GM10847 (cell line): ENCODE measurements around the gene MEIOSIN.

Experiments
- POLR2A ChIP-seq: IDR thresholded peaks from 2 replicates; pipeline ENCODE4 v1.6.1; 2011; ENCODE audit not compliant: insufficient read length; ENCODE audit errors: extremely low read depth

MEIOSIN gene

GRCh38 chr19:45733160-45733810, at the start of gene MEIOSIN:
Gene MEIOSIN, plus strand, starts transcription at chr19:45733439. Its CDS starts 1,938 bp downstream, at chr19:45735377.
- TF ChIP-seq POLR2A: no peak

GRCh38 chr19:45687599-45687998, 45.6 kb upstream of the MEIOSIN start:
- TF ChIP-seq POLR2A: no peak

- TF ChIP-seq POLR2A: peak; percentile 88
Observed at GRCh38 chr19:45691516-45692186, 41.6 kb upstream of the MEIOSIN start, which contains the start of gene SNRPD2. Gene SNRPD2, minus strand, starts transcription at chr19:45691953. Its CDS starts 65 bp downstream, at chr19:45691888.

- peak; percentile 89 for TF ChIP-seq POLR2A
Observed at GRCh38 chr19:45692187-45693105, 40.8 kb upstream of the MEIOSIN start, which contains the start of gene QPCTL. Gene QPCTL, plus strand, starts transcription at chr19:45692666. Its CDS starts 38 bp downstream, at chr19:45692704.

GRCh38 chr19:45693106-45693788, 40.0 kb upstream of the MEIOSIN start:
- no peak for TF ChIP-seq POLR2A

GRCh38 chr19:45701676-45702075, 31.6 kb upstream of the MEIOSIN start:
- TF ChIP-seq POLR2A: no peak

- no peak for TF ChIP-seq POLR2A
Observed at GRCh38 chr19:45705115-45705514, 28.1 kb upstream of the MEIOSIN start.

GRCh38 chr19:45705710-45706415, 27.4 kb upstream of the MEIOSIN start:
- no peak for TF ChIP-seq POLR2A

GRCh38 chr19:45710356-45711130, 22.7 kb upstream of the MEIOSIN start:
- TF ChIP-seq POLR2A: no peak

- TF ChIP-seq POLR2A: no peak
Observed at GRCh38 chr19:45711851-45712698, 21.2 kb upstream of the MEIOSIN start.

- TF ChIP-seq POLR2A: no peak
Observed at GRCh38 chr19:45712699-45713067, 20.6 kb upstream of the MEIOSIN start.

GRCh38 chr19:45713141-45713540, 20.1 kb upstream of the MEIOSIN start:
- no peak for TF ChIP-seq POLR2A

GRCh38 chr19:45715139-45715538, 18.1 kb upstream of the MEIOSIN start:
- no peak for TF ChIP-seq POLR2A
